GM12875 (cell line): ENCODE measurements around the gene C7.
"Not testable (repeated sequence)": the region's sequence is repeated elsewhere in the genome, so short reads cannot be mapped to it uniquely, and the experiment has no call there.

Experiments
- H3K4me3 ChIP-seq: one replicate; pipeline ENCODE4 v1.5.1; 2011; ENCODE audit warnings: low read depth, low read length, control low read depth
- TF ChIP-seq, protein P1 (sequence below): IDR thresholded peaks from 2 replicates; pipeline ENCODE4 v1.5.1; 2011; ENCODE audit warnings: low read depth, mild to moderate bottlenecking, control low read depth, inconsistent platforms, low read length, moderate library complexity, borderline replicate concordance; ENCODE audit not compliant: insufficient read depth

C7 gene

DNA sequence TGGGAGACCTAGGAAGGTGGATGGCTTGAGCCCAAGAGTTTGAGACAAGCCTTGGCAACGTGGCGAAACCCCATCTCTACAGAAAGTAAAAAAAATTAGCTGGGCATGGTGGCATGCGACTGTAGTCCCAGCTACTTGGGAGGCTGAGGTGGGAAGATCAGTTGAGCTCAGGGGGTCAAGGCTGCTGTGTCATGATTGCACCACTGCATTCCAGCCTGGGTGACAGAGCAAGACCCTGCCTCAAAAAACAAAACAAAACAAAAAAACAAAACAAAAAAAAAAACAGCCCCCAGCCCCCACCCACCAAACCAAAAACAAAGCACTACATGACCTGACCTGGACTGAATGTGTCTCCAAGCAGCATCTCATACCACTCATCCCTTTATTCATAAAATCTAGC is 33.3 kb upstream of the C7 start:
- TF ChIP-seq, protein P1, sequence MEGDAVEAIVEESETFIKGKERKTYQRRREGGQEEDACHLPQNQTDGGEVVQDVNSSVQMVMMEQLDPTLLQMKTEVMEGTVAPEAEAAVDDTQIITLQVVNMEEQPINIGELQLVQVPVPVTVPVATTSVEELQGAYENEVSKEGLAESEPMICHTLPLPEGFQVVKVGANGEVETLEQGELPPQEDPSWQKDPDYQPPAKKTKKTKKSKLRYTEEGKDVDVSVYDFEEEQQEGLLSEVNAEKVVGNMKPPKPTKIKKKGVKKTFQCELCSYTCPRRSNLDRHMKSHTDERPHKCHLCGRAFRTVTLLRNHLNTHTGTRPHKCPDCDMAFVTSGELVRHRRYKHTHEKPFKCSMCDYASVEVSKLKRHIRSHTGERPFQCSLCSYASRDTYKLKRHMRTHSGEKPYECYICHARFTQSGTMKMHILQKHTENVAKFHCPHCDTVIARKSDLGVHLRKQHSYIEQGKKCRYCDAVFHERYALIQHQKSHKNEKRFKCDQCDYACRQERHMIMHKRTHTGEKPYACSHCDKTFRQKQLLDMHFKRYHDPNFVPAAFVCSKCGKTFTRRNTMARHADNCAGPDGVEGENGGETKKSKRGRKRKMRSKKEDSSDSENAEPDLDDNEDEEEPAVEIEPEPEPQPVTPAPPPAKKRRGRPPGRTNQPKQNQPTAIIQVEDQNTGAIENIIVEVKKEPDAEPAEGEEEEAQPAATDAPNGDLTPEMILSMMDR, result no peak
- no peak overlapping the region for H3K4me3 ChIP-seq

DNA sequence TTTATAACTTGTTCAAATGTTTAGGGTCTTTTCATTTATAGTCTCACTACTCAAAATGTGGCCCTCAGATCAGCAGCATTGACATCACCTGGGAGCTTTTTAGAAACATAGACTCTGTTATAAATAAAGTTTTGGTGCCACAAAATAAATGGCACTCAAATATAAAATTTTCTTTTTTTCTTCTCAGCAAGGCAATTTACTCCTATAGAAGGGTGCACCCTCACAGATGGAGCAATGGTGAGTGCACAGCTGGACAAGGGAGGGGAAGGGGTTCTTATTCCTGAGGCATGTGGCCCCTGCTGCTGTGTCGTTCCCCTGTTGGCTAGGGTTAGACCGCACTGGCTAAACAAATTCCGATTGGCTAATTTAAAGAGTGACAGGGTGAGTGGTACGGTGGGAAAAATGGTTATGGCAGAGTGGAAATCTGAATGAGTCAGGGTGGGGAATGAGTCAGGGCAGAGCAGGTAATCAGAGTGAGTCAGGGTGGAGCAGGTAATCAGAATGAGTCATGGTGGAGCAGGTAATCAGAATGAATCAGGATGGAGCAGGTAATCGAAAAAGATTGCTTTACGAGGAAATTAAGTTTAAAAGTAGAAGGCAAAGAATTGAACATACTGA is 31.8 kb upstream of the C7 start:
- TF ChIP-seq, protein P1, result no peak
- H3K4me3 ChIP-seq, result no peak overlapping the region

DNA sequence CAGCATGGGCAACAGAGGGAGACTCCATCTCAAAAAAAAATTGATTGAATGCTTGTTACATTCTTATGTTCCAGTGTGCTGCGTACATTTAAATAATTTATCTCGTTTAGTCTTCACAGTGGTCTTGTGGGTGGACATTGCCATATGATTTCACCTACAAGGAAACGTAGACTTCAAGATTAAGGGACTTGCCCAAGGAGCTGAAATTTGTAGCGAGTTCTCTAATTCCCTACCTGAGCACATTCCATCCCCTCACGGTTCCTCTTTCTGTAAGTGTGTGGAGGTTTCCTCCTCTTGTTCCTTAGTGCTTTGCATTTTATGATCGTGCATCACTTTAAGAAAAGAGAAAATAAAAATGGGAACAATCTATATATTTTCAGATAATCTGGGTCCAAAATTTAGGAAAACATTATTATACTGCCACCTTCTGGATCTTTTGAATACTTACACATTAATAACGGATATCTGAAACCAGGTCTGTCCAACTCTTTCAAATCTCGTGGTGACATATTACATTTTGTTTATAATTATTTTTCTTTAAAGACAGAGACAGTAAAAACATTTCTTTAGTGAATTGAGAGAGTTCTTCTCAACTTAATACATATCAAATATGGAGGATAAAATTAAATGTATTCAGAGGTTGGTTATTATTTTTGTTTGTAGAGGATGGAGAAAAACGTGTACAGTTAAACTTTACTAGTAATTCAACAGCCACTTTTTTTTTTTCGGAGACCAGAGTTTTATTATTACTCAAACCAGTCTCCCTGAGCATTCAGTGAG is 29.9 kb upstream of the C7 start:
- no peak overlapping the region for H3K4me3 ChIP-seq
- TF ChIP-seq, protein P1, result 0 out of 2 replicates have a peak, but pooled peaks have one; percentile 7

DNA sequence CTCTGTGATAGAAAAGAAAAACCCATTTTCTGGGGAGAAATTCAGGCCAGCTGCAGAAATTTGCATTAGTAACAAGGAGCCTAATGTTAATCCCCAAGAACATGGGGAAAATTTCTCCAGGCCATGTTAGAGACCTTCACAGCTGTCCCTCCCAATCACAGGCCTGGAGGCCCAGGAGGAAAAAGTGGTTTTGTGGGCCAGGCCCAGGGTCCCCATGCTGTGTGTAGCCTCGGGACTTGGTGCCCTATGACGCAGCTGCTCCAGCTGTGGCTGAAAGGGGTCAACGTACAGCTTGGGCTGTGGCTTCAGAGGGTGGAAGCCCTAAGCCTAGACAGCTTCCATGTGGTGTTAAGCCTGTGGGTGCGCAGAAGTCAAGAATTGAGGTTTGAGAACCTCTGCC is 27.0 kb upstream of the C7 start:
- TF ChIP-seq, protein P1, result no peak
- H3K4me3 ChIP-seq, result no peak overlapping the region

DNA sequence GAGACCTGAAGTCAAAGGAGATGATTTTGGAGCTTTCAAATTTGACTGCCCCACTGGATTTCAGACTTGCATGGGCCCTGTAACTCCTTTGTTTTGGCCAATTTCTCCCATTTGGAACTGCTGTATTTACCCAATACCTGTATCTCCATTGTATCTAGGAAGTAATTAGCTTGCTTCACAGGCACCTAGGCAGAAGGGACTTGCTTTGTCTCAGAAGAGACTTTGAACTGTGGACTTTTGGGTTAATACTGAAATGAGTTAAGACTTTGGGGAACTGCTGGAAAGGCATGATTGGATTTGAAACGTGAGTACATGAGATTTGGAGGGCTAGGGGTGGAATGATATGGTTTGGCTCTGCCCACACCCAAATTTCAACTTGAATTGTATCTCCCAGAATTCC is 26.2 kb upstream of the C7 start:
- H3K4me3 ChIP-seq, result not testable (repeated sequence)

DNA sequence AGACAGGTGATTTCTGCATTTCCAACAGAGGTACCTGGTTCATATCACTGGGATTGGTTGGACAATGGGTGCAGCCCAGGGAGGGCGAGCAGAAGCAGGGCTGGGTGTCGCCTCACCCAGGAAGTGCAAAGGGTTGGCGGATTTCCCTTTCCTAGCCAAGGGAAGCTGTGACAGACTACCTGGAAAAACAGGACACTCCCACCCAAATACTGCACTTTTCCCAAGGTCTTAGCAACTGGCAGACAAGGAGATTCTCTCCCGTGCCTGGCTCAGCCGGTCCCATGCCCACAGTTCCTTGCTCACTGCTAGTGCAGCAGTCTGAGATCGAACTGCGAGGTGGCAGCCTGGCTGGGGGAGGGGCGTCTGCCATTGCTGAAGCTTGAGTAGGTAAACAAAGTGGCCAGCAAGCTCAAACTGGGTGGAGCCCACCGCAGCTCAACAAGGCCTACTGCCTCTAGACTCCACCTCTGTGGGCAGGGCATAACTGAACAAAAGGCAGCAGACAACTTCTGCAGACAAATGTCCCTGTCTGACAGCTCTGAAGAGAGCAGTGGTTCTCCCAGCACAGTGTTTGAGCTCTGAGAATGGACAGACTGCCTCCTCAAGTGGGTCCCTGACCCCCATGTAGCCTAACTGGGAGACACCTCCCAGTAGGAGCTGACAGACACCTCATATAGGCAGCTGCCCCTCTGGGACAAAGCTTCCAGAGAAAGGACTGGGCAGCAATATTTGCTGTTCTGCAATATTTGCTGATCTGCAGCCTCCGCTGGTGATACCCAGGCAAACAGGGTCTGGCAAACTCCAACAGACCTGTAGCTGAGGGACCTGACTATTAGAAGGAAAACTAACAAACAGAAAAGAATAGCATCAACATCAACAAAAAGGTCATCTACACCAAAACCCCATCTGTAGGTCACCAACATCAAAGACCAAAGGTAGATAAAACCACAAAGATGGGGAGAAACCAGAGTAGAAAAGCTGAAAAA is 13.6 kb upstream of the C7 start:
- not testable (repeated sequence) for H3K4me3 ChIP-seq

DNA sequence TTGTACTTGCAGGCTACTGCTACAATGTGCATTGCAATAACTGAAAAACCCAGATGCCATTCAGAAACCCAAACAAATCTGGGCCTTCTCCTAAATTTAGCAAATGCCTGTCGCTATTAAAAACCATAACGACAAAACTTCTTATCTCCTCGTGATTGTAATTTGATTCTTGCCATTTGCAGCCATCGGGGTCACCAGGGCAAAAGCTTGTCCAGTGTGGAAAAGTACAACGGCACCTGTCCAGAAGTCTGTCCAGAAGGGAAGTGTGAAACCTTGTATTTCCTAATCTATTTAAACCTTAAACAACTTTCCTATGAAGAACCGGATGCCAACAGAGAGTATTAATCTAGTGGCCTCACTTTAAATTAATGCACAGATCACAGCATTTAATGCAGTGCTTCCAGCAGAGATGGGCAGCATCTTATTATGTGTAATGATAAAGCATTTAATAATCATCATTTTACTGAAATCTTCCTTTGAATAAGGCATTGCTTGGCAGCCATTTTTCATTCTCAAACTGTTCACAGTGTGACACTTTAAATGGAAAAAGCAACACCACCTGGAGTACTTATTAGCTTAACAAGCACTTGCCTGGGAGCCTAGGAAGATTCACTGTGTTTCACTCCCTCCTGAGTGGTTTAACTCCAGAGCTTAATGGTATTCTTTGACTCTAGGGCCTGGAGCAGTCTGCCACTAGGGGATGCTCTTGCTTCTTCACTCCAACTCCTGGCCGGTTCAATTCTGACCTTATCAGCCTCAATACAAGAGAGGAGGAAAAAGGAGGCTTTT is 4.9 kb upstream of the C7 start:
- TF ChIP-seq, protein P1, result peak; percentile 95
- H3K4me3 ChIP-seq, result no peak overlapping the region
